T-helper 2 cell treated with Interferon-gamma antibody and Interleukin-4, amounts not matched to agents 5 μg/mL and 100 μg/mL, for 36 hours (primary cell): ENCODE results near the gene MARK4.
A peak's percentile ranks its signal among the peaks of the same experiment; 100 is the strongest.
"Not testable (repeated sequence)": the region's sequence is repeated elsewhere in the genome, so short reads cannot be mapped to it uniquely, and the experiment has no call there.

ENCODE experiments used
- DNase-seq: peaks from one replicate; pipeline ENCODE4 v3.0.0; 2021; ENCODE audit warnings: low spot score
- H3K27ac Mint-ChIP-seq: one replicate; pipeline ENCODE4 v1.8.0; 2021; ENCODE audit warnings: mild to moderate bottlenecking, mixed read lengths
- H3K27me3 Mint-ChIP-seq: one replicate; pipeline ENCODE4 v1.8.0; 2021; ENCODE audit warnings: low read depth, mixed read lengths
- H3K36me3 Mint-ChIP-seq: one replicate; pipeline ENCODE4 v1.8.0; 2021; ENCODE audit warnings: low read depth, mixed read lengths
- H3K4me1 Mint-ChIP-seq: one replicate; pipeline ENCODE4 v1.8.0; 2021; ENCODE audit warnings: low read depth, mixed read lengths
- H3K4me3 Mint-ChIP-seq: one replicate; pipeline ENCODE4 v1.8.0; 2022; ENCODE audit warnings: mild to moderate bottlenecking, moderate library complexity, mixed read lengths
- H3K9me3 Mint-ChIP-seq: one replicate; pipeline ENCODE4 v1.8.0; 2021; ENCODE audit warnings: mixed read lengths

The MARK4 gene

GRCh38 chr19:45223879-45224278 is 27.2 kb upstream of the MARK4 start:
- Mint-ChIP-seq H3K36me3 (no peaks in the 10 kb centered on the region), H3K4me3 (no peak overlapping the region), H3K9me3 (no peaks in the 10 kb centered on the region)

GRCh38 chr19:45224645-45225044 is 26.4 kb upstream of the MARK4 start:
- H3K9me3 Mint-ChIP-seq = no peaks in the 10 kb centered on the region
- no peaks in the 10 kb centered on the region for H3K36me3 Mint-ChIP-seq
- DNase-seq = no peak
- H3K4me1 Mint-ChIP-seq = no peaks in the 10 kb centered on the region
- no peak overlapping the region for H3K27ac Mint-ChIP-seq
- H3K27me3 Mint-ChIP-seq = peaks cover 7% of the 10 kb centered on the region
- H3K4me3 Mint-ChIP-seq = no peak overlapping the region

More at GRCh38 chr19:45223879-45224278, 27.2 kb upstream of the MARK4 start:
- no peak for DNase-seq
- H3K27ac Mint-ChIP-seq = no peak overlapping the region
- H3K4me1 Mint-ChIP-seq = no peaks in the 10 kb centered on the region
- peaks cover 7% of the 10 kb centered on the region for H3K27me3 Mint-ChIP-seq

GRCh38 chr19:45229056-45229455 is 22.0 kb upstream of the MARK4 start:
- not testable (repeated sequence) for H3K9me3 Mint-ChIP-seq, H3K27me3 Mint-ChIP-seq, H3K4me1 Mint-ChIP-seq, H3K36me3 Mint-ChIP-seq, H3K27ac Mint-ChIP-seq, DNase-seq, H3K4me3 Mint-ChIP-seq

DNA sequence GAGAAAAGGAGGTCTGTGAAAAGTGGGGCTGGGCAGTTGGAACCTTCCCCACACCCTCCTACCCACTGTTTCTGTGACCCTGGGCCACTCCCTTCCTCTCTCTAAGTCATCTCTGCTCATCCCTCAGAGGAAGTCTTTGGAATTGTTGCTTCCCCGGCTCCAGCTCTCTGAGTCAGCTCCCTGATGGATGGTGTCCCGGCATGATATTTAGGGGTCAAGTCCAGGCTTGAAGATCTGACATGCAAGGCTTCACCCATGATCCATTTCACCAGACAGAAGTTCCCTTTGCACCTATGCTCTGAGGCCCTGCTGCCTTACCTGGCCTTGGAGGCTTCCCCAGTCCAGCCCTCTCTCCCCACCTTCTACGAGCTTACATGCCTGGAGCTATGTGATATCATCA is 19.2 kb upstream of the MARK4 start:
- Mint-ChIP-seq H3K9me3 (no peaks in the 10 kb centered on the region), H3K27ac (no peak overlapping the region), H3K4me3 (no peak overlapping the region), H3K36me3 (no peaks in the 10 kb centered on the region), H3K4me1 (no peaks in the 10 kb centered on the region), H3K27me3 (peaks cover 22% of the 10 kb centered on the region)
- DNase-seq = no peak

- H3K27ac Mint-ChIP-seq = no peak overlapping the region
- H3K9me3 Mint-ChIP-seq = no peaks in the 10 kb centered on the region
- no peaks in the 10 kb centered on the region for H3K4me1 Mint-ChIP-seq
- peaks cover 24% of the 10 kb centered on the region for H3K27me3 Mint-ChIP-seq
- H3K36me3 Mint-ChIP-seq = no peaks in the 10 kb centered on the region
- no peak for DNase-seq
- no peak overlapping the region for H3K4me3 Mint-ChIP-seq
These were observed 16.8 kb upstream of the MARK4 start for GRCh38 chr19:45234089-45234869.

DNA sequence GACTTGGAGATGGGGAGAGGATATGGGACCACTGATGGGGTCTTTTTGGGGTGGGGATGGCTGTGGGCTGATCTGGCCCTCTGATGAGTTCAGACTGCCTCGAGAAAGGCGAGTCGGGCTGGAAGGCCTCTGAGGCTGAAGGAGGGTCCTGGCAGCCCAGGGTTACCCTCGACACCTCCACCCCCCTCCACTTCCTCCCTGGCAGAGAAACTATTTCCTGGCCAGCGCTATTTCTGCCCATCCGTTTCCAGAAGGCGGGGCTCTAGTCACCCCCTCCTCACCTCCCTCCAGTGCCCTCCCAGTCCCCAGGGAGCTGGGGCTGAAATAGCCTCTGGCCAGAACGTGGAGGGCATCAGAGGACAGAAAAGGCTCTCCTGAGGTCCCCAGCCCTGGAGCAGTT is 15.6 kb upstream of the MARK4 start:
- no peak overlapping the region for H3K27ac Mint-ChIP-seq
- no peak overlapping the region for H3K4me3 Mint-ChIP-seq
- no peak for DNase-seq
- H3K27me3 Mint-ChIP-seq = peaks cover 24% of the 10 kb centered on the region
- H3K9me3 Mint-ChIP-seq = no peaks in the 10 kb centered on the region
- H3K4me1 Mint-ChIP-seq = no peaks in the 10 kb centered on the region
- H3K36me3 Mint-ChIP-seq = no peaks in the 10 kb centered on the region

DNA sequence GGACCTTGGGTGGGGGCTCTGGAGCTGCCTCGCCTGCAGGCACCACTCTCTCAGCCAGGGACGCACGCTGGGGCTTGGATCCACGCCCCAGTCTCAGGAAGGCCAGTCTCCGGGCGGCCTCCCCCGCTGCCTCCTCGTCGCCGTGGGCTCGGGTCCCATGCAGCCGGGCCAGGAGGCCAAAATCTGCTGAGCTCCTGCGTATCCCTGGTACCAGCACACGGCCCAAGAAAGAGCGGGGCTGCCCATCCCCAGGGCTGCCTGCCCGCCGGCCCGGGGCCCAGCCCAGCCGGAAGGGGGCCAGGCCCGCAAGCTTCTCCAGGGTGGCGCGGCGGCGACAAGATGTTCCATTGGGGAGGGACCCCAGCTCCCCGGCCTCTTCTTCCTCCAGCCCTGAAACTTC is 12.5 kb upstream of the MARK4 start:
- DNase-seq = no peak
- no peaks in the 10 kb centered on the region for H3K36me3 Mint-ChIP-seq
- no peaks in the 10 kb centered on the region for H3K4me1 Mint-ChIP-seq
- no peaks in the 10 kb centered on the region for H3K9me3 Mint-ChIP-seq
- no peak overlapping the region for H3K27ac Mint-ChIP-seq
- H3K4me3 Mint-ChIP-seq = no peak overlapping the region
- peaks cover 20% of the 10 kb centered on the region for H3K27me3 Mint-ChIP-seq

DNA sequence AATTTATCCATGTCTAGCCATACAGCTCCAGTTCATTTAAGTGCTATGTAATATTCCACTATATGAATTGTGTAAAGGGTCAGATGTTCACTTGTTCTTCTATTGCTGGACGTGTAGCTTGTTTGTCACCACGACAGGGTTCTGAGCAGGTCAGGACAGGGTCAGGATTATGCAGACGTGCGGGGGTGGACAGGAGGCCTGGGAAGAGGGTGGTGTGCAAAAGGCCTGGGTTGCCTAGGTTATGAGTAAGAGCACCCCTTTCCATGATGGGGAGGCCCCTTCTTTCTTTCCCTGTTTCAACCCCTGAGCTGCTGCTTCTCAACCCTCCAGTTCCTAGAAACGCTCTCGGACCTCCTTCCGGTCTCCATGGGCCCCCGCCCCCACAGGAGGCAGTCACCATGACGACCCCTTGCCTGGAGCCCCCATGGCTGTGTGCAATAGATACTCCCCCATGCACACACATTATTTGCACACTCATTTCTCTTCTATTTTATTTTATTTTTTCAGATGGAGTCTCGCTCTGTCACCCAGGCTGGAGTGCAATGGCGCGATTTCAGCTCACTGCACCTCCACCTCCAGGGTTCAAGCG is 7.8 kb upstream of the MARK4 start:
- DNase-seq = no peak
- Mint-ChIP-seq H3K27me3 (peaks cover 9% of the 10 kb centered on the region), H3K27ac (no peak overlapping the region), H3K36me3 (no peaks in the 10 kb centered on the region), H3K4me1 (no peaks in the 10 kb centered on the region), H3K4me3 (no peak overlapping the region), H3K9me3 (no peaks in the 10 kb centered on the region)

- no peaks in the 10 kb centered on the region for H3K9me3 Mint-ChIP-seq
- DNase-seq = no peak
- H3K4me3 Mint-ChIP-seq = no peak overlapping the region
- peaks cover 2% of the 10 kb centered on the region for H3K4me1 Mint-ChIP-seq
- H3K36me3 Mint-ChIP-seq = no peaks in the 10 kb centered on the region
- no peak overlapping the region for H3K27ac Mint-ChIP-seq
- peaks cover 9% of the 10 kb centered on the region for H3K27me3 Mint-ChIP-seq
These were observed 6.8 kb upstream of the MARK4 start for GRCh38 chr19:45244133-45244794.

DNA sequence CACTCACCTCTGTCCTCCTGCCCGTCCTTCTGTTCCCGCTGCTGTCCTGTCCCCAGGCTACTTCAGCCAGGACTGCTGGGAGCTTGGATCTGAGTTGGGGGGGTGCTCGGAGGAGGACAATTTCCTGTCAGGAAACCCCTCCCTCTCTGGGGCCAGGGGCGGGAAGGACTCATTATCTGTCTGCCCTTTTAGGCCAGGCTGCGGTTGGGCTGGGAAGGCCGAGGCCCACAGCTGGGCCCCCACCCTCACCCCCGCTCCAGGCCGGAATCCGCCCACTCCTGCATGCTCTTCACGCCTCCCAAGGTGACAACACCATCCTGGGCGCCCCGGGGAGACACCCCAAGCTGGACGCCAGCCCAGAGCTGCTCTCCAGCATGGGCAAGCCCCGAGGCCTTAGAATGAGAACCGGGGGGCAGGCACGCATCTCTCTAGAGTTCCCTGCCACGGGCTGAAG is 5.7 kb upstream of the MARK4 start, which contains the start of gene EXOC3L2:
Gene EXOC3L2, minus strand, starts transcription at position 74 of the 454 bp plus-strand sequence. CDS start 6,362 bp downstream, outside the sequence.
- no peaks in the 10 kb centered on the region for H3K36me3 Mint-ChIP-seq
- H3K4me1 Mint-ChIP-seq = peaks cover 2% of the 10 kb centered on the region
- no peak within 1 kb of the TSS for H3K4me3 Mint-ChIP-seq
- no peaks in the 10 kb centered on the region for H3K9me3 Mint-ChIP-seq
- H3K27me3 Mint-ChIP-seq = peaks cover 9% of the 10 kb centered on the region
- no peak within 1 kb of the TSS for H3K27ac Mint-ChIP-seq
- DNase-seq = no peak

DNA sequence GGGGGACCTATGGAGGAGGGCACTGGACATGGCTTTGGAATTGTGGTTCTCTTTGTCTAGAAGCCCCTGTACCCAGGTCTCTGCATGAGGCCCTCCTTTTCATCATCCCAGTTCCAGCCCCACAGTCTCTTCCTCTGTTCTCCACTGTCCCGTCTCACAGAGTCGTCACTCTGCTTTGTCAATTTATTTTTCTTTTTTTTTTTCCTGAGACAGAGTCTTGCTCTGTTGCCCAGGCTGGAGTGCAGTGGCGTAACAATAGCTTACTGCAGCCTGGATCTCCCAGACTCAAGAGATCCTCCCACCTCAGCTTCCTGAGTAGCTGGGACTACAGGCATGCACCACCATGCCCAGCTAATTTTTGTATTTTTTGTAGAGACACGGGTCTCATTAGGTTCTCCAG is 5.2 kb upstream of the MARK4 start:
- Mint-ChIP-seq H3K4me1 (peaks cover 5% of the 10 kb centered on the region), H3K27ac (no peak overlapping the region), H3K9me3 (no peaks in the 10 kb centered on the region), H3K4me3 (no peak overlapping the region), H3K27me3 (peaks cover 11% of the 10 kb centered on the region), H3K36me3 (no peaks in the 10 kb centered on the region)
- DNase-seq = no peak

GRCh38 chr19:45247136-45247535 is 3.9 kb upstream of the MARK4 start:
- Mint-ChIP-seq H3K27ac (no peak overlapping the region), H3K4me3 (no peak overlapping the region), H3K36me3 (no peaks in the 10 kb centered on the region), H3K27me3 (peaks cover 11% of the 10 kb centered on the region), H3K9me3 (no peaks in the 10 kb centered on the region), H3K4me1 (peaks cover 7% of the 10 kb centered on the region)
- DNase-seq = no peak

- no peak for DNase-seq
- H3K4me3 Mint-ChIP-seq = peak overlapping the region; percentile 34
- no peaks in the 10 kb centered on the region for H3K36me3 Mint-ChIP-seq
- H3K27ac Mint-ChIP-seq = no peak overlapping the region
- no peaks in the 10 kb centered on the region for H3K9me3 Mint-ChIP-seq
- H3K27me3 Mint-ChIP-seq = peaks cover 8% of the 10 kb centered on the region
- H3K4me1 Mint-ChIP-seq = peaks cover 24% of the 10 kb centered on the region
These were observed 1.6 kb upstream of the MARK4 start for GRCh38 chr19:45249261-45250033.
